ENCODE data around the gene BTBD7. TPM values are rescaled to one million over a fixed set of nuclear protein-coding genes. Genes with fewer than 3 reads are reported as not detected.

The BTBD7 gene
- total and polyA plus RNA-seq, 9 of the 15 experiments (the other 6 are each of a cell fraction or from before 2014, with no cell fraction given), result 2.5 to 12.9 (median 6.2) TPM

DNA sequence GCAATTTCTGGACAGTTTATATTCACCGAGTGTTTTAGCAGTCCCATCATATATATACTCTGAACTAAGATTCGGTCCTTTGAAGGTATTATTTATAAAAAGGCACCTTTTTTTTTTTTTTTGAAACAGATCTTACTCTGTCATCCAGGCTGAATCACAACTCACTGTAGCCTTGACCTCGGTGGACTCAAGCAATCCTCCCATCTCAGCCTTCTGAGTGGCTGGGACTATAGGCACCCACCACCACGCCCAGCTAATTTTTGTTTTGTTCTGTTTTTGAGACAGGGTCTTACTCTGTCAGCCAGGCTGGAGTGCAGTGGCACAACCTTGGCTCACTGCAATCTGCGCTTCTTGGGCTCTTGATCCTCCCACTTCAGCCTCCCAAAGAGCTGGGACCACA, 52.1 kb downstream of the BTBD7 start (continued):
- TF ChIP-seq, protein P1, sequence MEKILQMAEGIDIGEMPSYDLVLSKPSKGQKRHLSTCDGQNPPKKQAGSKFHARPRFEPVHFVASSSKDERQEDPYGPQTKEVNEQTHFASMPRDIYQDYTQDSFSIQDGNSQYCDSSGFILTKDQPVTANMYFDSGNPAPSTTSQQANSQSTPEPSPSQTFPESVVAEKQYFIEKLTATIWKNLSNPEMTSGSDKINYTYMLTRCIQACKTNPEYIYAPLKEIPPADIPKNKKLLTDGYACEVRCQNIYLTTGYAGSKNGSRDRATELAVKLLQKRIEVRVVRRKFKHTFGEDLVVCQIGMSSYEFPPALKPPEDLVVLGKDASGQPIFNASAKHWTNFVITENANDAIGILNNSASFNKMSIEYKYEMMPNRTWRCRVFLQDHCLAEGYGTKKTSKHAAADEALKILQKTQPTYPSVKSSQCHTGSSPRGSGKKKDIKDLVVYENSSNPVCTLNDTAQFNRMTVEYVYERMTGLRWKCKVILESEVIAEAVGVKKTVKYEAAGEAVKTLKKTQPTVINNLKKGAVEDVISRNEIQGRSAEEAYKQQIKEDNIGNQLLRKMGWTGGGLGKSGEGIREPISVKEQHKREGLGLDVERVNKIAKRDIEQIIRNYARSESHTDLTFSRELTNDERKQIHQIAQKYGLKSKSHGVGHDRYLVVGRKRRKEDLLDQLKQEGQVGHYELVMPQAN (IDR thresholded peaks at IDR 0.05; ENCODE audit: borderline replicate concordance), result no peak
- TF ChIP-seq, protein P2, sequence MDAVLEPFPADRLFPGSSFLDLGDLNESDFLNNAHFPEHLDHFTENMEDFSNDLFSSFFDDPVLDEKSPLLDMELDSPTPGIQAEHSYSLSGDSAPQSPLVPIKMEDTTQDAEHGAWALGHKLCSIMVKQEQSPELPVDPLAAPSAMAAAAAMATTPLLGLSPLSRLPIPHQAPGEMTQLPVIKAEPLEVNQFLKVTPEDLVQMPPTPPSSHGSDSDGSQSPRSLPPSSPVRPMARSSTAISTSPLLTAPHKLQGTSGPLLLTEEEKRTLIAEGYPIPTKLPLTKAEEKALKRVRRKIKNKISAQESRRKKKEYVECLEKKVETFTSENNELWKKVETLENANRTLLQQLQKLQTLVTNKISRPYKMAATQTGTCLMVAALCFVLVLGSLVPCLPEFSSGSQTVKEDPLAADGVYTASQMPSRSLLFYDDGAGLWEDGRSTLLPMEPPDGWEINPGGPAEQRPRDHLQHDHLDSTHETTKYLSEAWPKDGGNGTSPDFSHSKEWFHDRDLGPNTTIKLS (IDR thresholded peaks at IDR 0.05; ENCODE audit: borderline replicate concordance, low read depth), result no peak

DNA sequence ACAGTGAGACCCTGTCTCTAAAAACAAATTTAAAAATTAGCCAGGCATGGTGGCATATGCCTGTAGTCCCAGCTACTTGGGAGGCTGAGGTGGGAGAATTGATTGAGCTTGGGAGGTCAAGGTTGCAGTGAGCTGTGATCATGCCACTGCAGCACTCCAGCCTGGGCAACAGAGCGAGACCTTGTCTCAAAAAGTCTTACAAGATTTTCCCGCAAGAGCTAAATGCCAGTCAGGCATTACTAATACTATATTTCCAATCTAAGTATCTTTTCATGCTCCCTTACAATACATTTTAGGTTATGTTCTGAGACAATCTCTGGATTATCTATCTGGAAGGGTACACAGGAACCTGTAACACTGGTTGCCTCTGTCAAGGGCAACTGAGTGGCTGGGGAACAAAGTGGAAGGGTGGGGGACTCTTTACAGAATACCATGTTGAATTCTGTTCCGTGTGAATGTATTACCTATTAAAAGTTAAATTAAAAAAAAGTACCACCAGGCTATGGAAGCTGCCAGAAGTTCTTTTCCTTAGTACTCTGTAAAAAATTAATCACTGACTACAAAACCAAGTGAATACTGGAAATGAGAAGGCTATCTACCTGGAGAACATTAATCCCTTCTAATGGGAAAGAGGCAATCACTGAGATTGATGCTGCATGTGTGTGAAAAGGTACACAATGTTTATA, 56.7 kb downstream of the BTBD7 start:
- Histone ChIP-seq H3K4me2 (ENCODE audit: insufficient read depth, low read length) (no peak overlapping the region), H4K20me1 (replicated peaks; ENCODE audit: control insufficient read depth, insufficient read depth, low read length) (peaks cover 7% of the 10 kb centered on the region; the same call in 1 of the 2 replicates), H2AFZ (ENCODE audit: low read depth, low read length) (no peak overlapping the region), H3K4me3 (no peak overlapping the region), H3K79me2 (ENCODE audit: control insufficient read depth, insufficient read depth, low read length) (no peaks in the 10 kb centered on the region), H3K9me3 (replicated peaks; ENCODE audit: control insufficient read depth, insufficient read depth, low read depth, low read length) (no peaks in the 10 kb centered on the region), H3K27me3 (ENCODE audit: control insufficient read depth in 2 of 2, insufficient read depth in 2 of 2, low read length in 2 of 2) (no peaks in the 10 kb centered on the region), H3K4me1 (replicated peaks in 1 of 2; ENCODE audit: control insufficient read depth in 2 of 2, insufficient read depth in 2 of 2, low read length in 2 of 2) (peaks cover 0 to 9% of the 10 kb centered on the region in 2 experiments; a peak in 3 of 5 replicates), H3K9ac (ENCODE audit: insufficient read depth in 1 of 2, low read depth in 2 of 2, low read length in 2 of 2) (no peak overlapping the region), H3K9me1 (ENCODE audit: control insufficient read depth, insufficient read depth, low read length) (no peaks in the 10 kb centered on the region), H3K36me3 (ENCODE audit: control insufficient read depth, insufficient read depth, low read length) (no peaks in the 10 kb centered on the region), H3K27ac (ENCODE audit: extremely low read depth, low read depth, low read length) (no peak overlapping the region)
- 83% methylated on average over 3 of the region's 3 CpGs for WGBS (ENCODE audit: insufficient coverage, low coverage, missing lambda C conversion rate)
- ATAC-seq (no peak), FAIRE-seq (no peak), DNase-seq (ENCODE audit: extremely low read depth in 1 of 4, low spot score in 3 of 4) (no peak)
- CTCF ChIA-PET (ENCODE audit: low intra/inter-chr PET ratio), result no interaction called here
- no TSS peak for BruUV-seq (replicated peaks)
- POLR2A ChIA-PET, result no interaction called here
- intact Hi-C loops (cut with micrococcal nuclease), result no loop called here
- TF ChIP-seq CCAR2 (IDR thresholded peaks at IDR 0.05; ENCODE audit: low read depth, low read length) (no peak), SMARCB1 (IDR thresholded peaks at IDR 0.05; ENCODE audit: insufficient read length, low read depth) (no peak), TAL1 (IDR thresholded peaks at IDR 0.05) (no peak), ZNF444 (CRISPR knock-in tag; IDR thresholded peaks at IDR 0.05) (no peak), NEUROD1 (IDR thresholded peaks at IDR 0.05; ENCODE audit: borderline replicate concordance, low read depth, low read length, partially characterized antibody) (no peak), POLR2AphosphoS2 (IDR thresholded peaks at IDR 0.05; ENCODE audit: low read length) (no peak), GTF2F1 (IDR thresholded peaks at IDR 0.05; ENCODE audit: low read depth, low read length) (no peak)
- in situ Hi-C loops (cut with MboI), result no loop called here

Data from K562 (cell line).